NAMALWA (cell line): ENCODE results near the gene SCN1B.

Source experiments
- DNase-seq: peaks from one replicate; pipeline ENCODE4 v3.0.0-alpha.2; 2015; ENCODE audit warnings: low spot score

SCN1B gene

DNA sequence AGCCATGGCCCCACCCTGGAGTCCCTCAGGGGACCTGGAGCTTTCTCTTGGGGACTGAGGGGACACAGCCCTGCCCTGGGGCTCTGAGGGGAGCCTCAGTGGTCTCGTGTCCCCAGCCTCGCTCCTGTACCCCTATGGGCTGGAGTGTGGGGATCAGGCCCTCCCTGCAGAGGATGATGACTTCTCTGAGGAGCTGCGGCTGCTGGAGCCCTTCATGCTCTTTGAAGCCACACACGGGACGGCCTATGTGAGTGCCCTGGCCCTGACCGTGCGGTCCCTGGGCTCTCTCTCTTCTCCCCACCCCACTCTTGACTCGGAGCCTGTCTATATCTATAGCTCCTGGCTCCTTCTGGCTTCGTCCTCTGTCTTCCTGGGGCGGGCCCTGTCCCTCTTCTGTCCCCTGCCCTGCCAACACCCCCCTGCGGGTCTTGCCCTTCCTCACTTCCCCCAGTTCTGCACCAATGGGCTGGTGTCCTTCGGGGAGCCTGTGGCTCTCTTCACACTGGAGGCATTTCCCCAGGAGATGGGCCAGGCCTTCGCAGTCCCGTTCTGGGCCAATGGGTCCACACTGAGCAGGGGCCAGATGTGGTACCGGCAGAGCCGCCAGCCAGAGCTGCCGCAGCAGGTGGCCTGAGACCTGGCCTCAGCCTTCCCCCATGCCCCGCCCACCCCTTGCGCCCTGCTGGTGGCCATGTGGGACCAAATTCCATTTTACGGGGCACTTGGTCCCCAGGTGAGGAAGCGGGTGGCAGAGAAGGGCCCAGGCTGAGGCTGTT lies 44.3 kb downstream of the SCN1B start:
- no peak for DNase-seq

DNA sequence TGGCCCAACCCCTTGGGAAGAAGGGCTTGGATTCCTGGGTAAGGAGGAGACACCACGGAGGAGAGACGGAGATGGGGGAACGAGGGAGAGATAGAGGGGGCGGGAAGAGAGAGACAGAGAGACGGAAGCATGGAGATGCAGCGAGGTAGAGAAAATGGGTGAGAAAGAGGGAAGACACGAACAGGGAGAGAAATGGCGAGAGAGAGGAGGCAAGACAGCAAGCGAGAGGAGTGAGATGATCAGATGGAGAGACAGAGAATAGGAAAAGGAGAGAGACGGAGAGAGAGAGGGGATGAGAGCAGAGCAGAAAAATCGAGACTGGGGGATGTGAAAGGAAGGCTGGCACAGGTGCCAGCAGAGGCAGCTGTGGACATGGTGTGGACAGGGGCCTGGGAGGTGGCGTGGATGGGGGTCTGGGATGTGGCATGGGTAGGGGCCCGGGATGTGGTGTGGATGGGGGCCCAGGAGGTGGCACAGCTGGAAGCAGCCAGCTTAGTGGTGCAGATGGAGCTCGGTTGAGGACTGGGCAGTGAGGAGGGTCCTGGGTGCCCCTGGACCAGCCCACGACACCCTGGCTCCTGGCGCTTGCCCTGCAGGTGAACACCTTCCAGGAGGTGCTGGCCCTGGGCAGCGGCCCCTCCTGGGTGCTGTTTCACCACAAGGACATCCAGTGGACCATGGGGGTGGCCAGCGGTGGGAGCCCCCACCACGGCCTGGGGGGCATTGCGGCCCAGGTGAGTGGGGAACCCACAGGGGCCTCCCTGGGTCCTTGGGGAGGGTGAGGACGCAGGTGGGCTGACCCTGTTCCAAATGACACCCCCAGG lies 45.1 kb downstream of the SCN1B start:
- DNase-seq: no peak

DNA sequence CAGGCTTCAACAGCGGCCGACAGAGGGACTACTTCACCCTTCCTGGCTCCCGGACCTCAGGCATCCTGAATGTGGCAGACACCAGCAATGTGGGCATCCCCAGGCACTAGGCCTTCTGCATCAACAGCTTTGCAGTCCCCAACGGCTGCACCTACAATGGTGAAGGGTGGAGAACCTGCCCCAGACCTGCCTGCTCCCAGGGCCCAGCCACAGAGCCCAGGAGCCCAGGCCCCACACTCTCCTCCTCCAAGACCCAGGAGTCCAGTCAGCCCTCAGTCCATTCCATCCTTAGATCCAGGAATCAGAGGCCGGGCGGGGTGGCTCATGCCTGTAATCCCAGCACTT lies 45.7 kb downstream of the SCN1B start:
- DNase-seq: no peak

DNA sequence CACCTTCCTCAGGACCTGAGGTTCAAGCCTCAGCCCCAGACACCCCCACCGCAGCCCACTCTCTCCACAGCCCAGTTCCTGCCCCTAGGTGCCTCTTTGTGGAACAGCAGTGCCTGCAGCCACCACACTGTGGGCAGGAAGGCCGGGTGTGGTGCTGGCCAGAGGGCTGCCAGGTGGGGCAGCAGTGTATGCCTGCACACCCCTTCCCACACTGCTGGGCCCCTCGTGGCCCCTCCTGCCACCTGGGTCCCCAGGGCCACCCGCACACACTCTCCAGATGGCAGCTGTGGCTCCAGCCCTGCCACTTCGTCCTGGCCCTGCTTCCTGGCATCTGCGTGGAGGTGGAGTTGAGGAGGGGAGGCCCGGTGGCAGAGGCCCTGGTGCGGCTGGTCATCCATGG lies 46.4 kb downstream of the SCN1B start:
- DNase-seq: peak; percentile 20

DNA sequence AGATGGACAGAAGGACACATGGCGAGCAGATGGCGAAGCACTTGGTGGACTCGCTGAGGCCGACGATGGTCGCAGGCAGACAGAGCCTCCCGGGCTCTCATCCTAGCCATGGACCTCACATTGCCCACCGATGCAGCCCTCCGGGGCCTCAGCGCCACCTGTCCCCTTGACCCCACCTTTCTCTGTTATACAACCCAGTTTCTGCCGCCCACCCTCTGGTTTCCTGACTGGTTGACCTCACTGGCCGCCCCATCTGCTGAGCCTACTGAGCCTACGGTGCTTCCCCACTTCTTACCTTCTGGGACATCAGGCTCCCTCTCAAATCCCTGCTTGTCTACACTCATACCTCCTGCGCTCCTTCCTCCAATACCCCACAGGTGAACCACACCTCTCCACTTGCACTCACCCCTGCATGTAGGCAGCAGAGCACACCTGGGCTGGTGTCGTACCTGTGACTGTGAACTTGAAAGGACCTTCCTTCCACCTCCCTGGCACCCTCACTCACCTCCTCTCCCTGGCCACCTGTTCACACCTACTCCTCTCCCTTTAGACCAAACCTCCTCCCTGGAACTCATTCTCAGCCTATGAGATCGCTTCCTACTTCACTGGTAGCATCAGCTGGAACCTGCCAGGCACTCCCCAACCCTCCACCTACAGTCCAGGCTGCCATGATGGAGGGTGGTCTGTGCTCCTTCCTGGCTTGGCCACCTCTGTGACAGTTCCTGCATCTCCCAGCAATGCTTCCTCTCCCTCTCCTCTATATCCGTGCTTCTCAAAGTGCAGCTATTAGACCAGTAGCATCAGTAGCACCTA lies 47.3 kb downstream of the SCN1B start:
- no peak for DNase-seq

DNA sequence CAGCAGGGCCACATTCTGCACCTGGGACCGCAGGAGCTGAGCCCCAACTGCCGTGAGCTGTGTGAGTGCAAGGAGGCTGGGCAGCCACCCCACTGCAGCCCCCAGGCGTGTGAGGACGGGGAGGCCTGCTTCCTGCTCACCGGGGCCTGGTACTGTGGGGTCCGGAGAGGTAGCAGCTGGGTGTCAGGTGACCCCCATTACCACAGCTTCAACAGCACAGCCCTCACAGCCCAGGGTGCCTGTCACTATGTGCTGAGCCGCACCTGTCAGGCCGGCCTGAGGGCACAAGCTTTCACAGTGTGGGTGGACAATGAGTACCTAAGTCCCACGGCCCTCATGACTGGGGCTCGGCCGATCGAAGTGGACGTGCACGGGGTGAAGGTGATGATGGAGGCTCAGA lies 49.6 kb downstream of the SCN1B start:
- DNase-seq: no peak

DNA sequence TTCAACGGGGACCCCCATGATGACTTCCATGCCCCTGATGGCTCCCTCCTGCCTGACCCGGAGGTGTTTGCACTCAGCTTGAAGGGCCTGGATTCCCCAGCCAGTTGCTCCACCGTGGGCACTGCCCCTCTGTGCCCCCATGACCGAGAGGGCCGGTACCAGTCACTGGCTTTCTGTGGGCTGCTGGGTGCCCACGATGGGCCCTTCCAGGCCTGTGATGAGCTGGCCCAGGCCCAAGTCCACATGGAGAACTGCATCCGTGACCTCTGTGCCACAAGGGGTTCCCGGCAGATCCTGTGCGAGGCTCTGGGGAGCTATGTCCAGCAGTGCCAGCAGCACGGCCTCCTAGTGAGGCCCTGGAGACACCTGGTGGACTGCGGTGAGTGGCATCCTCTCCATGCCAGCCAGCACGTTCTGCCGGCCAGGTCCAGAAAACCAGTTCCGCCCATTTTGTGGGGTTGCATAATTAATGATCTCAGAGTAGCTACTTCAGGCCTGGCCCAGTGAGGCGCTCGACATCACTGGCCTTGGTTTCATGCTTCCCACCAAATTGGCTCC lies 50.4 kb downstream of the SCN1B start:
- DNase-seq: no peak

DNA sequence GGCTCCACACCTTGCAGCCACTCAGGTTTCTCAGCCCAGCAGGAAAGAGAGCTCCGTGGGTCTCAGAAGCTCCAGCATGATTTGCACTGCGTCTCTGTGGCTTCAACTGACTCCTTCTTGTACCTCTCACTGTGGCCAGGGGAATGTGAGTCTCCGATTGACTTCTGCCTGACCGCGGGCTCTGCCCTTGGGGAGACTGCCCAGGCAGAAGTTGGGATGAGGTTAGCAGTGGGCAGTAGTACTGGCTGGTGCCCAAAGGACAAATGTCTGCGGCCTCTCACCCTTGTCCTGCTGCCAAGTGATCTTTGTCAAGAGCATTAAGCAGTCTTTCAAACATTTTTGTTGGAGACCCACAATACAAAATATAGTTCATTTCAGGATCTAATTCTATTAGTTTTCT lies 50.9 kb downstream of the SCN1B start:
- no peak for DNase-seq

DNA sequence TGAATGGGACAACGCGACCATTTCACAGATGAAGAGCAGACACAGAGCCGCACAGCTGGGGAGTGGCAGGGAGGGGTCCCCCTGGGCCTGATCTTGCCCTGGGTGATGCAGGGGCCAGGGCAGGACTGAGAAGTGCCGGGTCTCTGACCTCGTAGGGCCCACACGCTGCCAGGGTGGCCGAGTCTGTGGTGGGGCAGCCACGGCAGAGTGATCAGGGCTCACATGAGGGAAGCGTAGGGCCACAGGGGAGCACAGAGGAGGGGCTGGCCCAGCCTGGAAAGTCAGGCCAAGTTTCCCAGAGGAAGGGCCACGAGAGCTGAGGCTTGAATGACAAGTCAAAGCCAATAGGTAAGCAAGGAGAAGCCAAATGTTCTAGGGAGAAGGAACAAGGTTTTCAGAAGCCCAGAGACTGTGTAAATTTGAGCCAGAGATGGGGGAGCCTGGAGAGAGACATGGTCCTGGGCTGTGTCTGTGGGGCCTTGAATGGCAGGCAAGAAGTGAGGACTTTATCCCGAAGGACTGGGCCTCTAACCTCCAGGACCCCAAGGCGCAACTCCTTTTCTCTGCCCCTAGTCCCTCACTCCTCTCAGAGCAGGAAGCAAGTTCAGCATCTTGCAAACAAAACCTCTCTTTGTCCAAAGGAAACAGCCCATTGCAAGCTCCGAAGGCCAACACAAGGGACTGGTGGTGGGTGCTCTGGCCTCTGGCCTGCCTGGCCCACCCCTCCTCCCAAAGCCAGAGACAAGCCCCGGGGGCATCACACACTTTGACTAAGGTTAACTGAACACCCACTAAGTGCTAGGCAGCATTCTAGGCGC lies 53.6 kb downstream of the SCN1B start:
- no peak for DNase-seq

DNA sequence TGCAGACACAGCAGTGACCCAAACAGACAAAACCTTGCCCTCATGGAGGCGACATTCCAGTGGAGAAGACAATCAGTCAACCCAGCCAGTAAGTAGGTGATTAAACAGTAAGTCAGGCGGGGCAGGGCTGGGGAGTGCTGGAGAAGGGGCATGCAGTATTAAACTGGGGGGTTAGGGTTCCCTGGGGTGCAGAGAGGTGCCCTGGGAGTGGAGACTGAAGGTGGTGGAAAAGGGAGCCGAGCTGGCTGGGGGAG lies 54.2 kb downstream of the SCN1B start:
- DNase-seq: no peak

DNA sequence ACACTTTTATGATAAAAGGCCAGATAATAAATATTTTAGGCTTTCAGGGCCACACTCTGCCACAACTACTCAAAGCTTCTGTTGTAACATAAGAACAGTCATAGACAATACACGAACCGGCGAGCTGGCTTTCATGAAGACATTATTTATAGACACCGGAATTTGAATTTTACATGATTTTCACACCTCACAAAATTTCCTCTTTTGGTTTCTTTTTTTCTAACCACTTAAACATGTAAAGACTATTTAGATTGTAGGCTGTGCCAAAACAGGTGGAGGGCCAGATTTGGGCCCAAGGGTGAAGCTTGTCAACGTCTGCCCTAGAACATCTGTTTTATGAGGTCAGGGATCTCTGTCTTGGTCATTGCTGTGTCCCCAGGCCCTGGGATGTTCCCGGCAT lies 55.7 kb downstream of the SCN1B start:
- DNase-seq: peak; percentile 69

DNA sequence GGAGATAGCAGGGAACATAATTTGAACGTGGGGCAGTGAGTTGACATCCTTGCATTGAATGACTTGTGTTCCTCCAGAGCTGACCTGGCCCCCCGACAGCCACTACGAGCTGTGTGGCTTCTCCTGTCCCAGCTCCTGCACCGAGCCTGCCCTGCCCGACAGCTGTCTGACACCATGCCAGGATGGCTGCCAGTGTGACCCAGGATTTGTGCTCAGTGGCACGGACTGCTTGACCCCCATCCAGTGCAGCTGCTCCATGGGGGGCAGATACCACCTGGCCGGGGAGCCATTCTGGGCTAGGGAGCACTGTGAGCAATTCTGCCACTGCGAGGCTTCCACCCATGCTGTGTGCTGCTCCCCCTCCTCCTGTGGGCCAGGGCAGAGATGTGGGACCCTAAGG lies 56.2 kb downstream of the SCN1B start:
- DNase-seq: no peak

DNA sequence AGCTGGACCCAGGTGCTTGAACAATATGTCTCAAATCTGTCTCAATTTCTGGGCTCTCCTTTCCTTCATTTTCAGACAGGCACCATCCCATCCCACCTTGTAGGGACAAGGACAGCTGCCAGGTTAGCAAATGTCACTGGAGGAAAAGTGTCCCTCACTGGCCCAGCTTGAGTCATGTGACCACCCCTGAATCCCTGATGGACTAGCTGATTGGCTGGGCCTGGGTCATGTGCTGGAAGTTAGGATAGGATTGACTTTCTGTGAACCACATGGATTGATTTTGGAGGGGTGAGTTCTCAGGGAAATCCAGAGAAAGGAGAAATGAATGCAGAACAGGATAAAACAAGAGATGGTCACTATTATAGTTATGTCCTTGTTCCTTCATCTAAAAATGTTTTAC lies 57.1 kb downstream of the SCN1B start:
- DNase-seq: no peak

DNA sequence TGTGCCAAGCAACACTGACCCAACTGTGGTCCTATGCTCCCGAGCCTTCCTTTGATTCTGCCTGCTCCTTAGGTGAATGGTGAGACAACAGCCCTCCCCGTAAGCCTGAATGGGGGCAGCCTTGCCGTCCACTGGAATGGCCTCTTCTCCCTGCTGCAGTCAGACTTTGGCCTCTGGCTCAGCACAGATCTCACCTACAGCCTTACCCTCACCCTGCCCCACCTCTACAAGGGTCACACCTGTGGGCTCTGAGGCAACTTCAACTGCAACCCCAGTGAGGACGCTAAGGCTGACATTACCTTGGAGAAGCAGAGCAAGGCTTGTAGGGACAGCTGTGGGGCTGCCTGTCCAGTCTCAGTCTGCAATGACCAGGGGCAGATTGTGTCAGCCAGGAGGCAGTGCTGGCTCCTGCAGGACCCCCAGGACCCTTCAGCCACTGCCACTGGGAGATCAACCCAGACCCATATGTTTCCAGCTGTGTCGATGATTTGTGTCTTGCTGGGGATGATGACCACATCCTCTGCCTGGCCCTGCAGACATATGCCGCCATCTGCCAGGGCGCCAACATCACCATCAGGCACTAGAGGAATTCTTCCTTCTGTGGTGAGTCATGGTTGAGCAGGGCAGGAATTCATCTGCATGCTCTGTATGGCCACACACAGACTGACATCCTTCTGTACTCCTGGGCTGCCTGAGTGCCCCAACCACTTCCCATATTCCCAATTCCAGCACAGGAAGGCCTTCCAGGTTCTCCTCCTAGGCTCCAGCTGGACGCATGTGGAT lies 58.1 kb downstream of the SCN1B start:
- no peak for DNase-seq

DNA sequence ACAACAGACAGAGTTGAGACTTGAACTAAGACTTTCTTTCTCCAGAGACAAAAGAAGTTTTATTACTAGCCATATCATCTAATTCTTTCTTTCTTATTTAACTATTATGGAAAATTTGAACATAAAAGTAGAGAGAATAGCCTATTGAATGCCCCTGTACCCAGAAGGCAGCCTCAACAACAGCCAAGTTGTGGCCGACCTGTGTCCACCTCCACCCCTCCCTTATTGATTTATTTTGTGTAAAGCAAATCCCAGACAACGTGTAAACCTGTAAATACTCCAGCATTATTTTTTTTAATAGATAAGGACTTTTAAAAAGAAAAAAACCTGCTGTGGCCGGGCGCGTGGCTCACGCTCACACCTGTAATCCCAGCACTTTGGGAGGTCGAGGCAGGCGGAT lies 59.3 kb downstream of the SCN1B start:
- no peak for DNase-seq
